NT2/D1 (cell line): ENCODE data around the gene ATG2A.

ENCODE experiments used
- YY1 ChIP-seq: IDR thresholded peaks from 2 replicates; pipeline ENCODE4 v1.6.1; 2011; ENCODE audit not compliant: insufficient read length, insufficient read depth
- ZNF274 ChIP-seq: IDR thresholded peaks from 2 replicates; pipeline ENCODE4 v1.6.1; 2011; ENCODE audit warnings: mild to moderate bottlenecking, low read depth, low read length

- TF ChIP-seq YY1 (no peak), ZNF274 (no peak)
These were observed 19.5 kb downstream of the ATG2A start for GRCh38 chr11:64897381-64898075.
